SK-MEL-5 (cell line): ENCODE measurements around the gene KIF6. TPM values are rescaled to one million over a fixed set of nuclear protein-coding genes. Genes with fewer than 3 reads are reported as not detected.
"Not testable (repeated sequence)": the region's sequence is repeated elsewhere in the genome, so short reads cannot be mapped to it uniquely, and the experiment has no call there.

Source experiments
- DNase-seq: peaks from one replicate; pipeline ENCODE4 v3.0.0-alpha.2; 2016; ENCODE audit warnings: low read depth, low spot score
- in situ Hi-C: cut with HindIII; loops from 2 replicates; pipeline ENCODE4 v1.10.0; 2016; ENCODE audit warnings: low sequenced_read_pairs, high pct_unique_total_duplicates, low pct_unique_long_range_greater_than_20kb
- total RNA-seq: library from RNA; depleted of rRNA; stranded (reverse); fragments of >200 nt; shearing (Covaris generic); gene quantifications from 2 replicates; pipeline ENCODE4 v1.2.3, GENCODE V29; 2014

KIF6 gene
- total RNA-seq, 1 experiment from 2014 or later, result 23.6 TPM

GRCh38 chr6:39678914-39679313 lies 46.3 kb downstream of the KIF6 start:
- in situ Hi-C loops, result no loop called here
- DNase-seq, result no peak

- DNase-seq, in situ Hi-C loops: not testable (repeated sequence)
These were observed 47.9 kb downstream of the KIF6 start for GRCh38 chr6:39677318-39677717.

GRCh38 chr6:39670519-39670918 lies 54.7 kb downstream of the KIF6 start:
- no peak for DNase-seq
- in situ Hi-C loops, result no loop called here

GRCh38 chr6:39669973-39670342 lies 55.2 kb downstream of the KIF6 start:
- in situ Hi-C loops, result no loop called here
- DNase-seq, result no peak

- in situ Hi-C loops, result no loop called here
- DNase-seq, result peak; percentile 74
These were observed 55.8 kb downstream of the KIF6 start for GRCh38 chr6:39669207-39669972.

- no peak for DNase-seq
- in situ Hi-C loops, result no loop called here
These were observed 58.3 kb downstream of the KIF6 start for GRCh38 chr6:39666706-39667489.

GRCh38 chr6:39665861-39666260 lies 59.3 kb downstream of the KIF6 start:
- DNase-seq, result no peak
- in situ Hi-C loops, result no loop called here

GRCh38 chr6:39664173-39664572 lies 61.0 kb downstream of the KIF6 start:
- in situ Hi-C loops, result no loop called here
- peak; percentile 52 for DNase-seq

GRCh38 chr6:39657355-39658135 lies 67.7 kb downstream of the KIF6 start:
- in situ Hi-C loops, result no loop called here
- no peak for DNase-seq

GRCh38 chr6:39654121-39654520 lies 71.1 kb downstream of the KIF6 start:
- DNase-seq, result no peak
- in situ Hi-C loops, result no loop called here

- peak; percentile 81 for DNase-seq
- in situ Hi-C loops, result no loop called here
These were observed 71.6 kb downstream of the KIF6 start for GRCh38 chr6:39653612-39654011.

GRCh38 chr6:39649996-39650395 lies 75.2 kb downstream of the KIF6 start:
- in situ Hi-C loops, result no loop called here
- no peak for DNase-seq

- in situ Hi-C loops, result no loop called here
- peak; percentile 13 for DNase-seq
These were observed 78.3 kb downstream of the KIF6 start for GRCh38 chr6:39646751-39647420.

- in situ Hi-C loops, result no loop called here
These were observed 82.9 kb downstream of the KIF6 start for GRCh38 chr6:39642270-39642669.

GRCh38 chr6:39638126-39638822 lies 86.9 kb downstream of the KIF6 start:
- in situ Hi-C loops, result no loop called here
- DNase-seq, result no peak

More at GRCh38 chr6:39642270-39642669, 82.9 kb downstream of the KIF6 start:
- DNase-seq, result peak; percentile 58

- in situ Hi-C loops, result no loop called here
- no peak for DNase-seq
These were observed 90.4 kb downstream of the KIF6 start for GRCh38 chr6:39634646-39635341.

- in situ Hi-C loops, result no loop called here
- no peak for DNase-seq
These were observed 100.0 kb downstream of the KIF6 start for GRCh38 chr6:39625209-39625608.
